HG02798 (cell line): ENCODE measurements around the gene DKK3.
"Not testable (repeated sequence)": the region's sequence is repeated elsewhere in the genome, so short reads cannot be mapped to it uniquely, and the experiment has no call there.

ENCODE experiments used
- ATAC-seq: cut with Tn5 transposase; IDR thresholded peaks from one replicate; pipeline ENCODE4 v1.9.1; 2021; ENCODE audit warnings: mild to moderate bottlenecking; ENCODE audit not compliant: unreplicated experiment, poor library complexity

Gene DKK3

GRCh38 chr11:12007769-12008737, at the start of gene DKK3:
Gene DKK3, minus strand, starts transcription at chr11:12008626. Its CDS starts 44 bp downstream, at chr11:12008582.
- ATAC-seq = no peak

DNA sequence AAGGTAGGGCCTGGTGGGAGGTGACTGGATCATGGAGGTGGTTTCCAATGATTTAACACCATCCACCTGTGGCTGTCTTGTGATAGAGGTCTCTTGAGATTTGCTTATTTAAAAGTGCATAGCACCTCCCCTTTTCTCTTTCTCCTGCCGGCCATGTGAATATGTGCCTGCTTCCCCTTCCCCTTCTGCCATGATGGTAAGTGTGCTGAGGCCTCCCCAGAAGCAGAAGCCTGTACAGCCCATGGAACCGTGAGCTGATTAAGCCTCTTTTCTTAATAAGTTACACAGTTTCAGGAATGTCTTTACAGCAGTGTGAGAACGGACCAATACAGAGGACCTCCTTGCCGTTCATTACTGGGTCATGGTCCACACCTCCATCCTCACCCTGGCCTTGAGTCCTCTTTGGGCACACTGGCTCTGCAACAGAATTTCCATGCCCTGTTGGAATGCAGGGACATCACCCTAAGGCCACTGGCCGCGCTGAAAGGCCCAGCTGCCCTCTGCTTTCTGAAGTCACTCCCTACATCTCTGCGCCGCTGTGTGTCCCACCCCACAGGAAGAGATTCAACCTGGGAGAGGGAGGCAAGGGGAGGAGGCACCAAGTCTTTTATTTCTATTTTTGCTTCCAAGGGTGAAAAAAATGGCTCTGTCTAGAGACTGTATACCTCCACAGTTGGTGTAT, 49.0 kb upstream of the DKK3 start:
- ATAC-seq = no peak

DNA sequence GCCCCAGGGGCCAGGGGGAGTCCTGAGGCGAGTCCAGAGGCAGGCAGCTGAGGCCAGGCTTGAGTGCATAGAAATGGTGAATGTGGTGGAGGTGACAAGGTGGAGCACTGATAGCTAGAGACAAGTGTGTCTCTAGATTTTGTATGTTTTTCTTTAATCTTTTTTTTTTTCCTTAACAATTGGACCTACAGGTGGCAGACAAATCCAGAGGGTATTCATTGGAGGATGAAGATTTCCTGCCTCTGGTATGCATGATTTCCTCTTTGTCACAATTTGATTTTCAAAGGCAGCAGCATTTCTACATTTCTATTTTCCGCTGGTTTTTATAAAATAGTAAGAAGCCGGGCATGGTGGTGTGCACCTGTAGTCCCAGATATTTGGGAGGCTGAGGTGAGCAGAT, 47.7 kb upstream of the DKK3 start:
- ATAC-seq = no peak

DNA sequence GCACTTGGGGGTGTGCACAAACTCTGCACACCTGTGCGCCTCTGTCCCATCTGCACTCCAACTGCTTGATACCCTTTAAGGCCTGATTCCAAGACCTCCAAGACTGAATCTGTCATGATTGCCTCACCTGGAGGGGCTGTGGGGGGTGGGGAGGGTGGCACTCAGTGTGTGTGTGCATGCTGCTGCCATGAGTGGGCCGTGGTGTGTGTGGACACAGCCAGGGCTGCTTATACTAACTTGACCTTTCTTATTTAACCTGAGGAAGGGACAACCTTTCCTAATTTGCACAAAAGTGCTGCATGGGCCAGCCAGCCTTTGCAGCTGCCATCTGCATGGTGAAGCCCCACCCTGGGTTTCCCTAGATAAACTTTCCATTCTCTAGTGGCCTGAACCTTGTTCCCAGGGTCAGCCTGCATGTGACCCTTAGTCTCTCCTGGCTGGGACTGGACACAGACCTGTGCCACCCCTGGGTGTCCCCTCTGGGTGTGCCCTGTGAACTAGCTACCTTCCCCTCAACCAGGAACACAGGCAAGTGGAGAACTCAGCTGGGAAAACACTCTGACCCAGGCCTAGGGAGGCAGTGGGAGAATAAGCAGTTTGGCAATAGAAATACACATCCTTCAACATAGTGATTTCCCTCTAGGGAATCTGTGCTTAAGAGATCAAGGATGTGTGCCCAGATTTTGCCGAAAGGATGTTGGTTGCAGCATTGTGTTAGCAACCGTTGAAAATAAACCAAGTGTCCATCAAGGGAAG, 45.4 kb upstream of the DKK3 start:
- no peak for ATAC-seq

DNA sequence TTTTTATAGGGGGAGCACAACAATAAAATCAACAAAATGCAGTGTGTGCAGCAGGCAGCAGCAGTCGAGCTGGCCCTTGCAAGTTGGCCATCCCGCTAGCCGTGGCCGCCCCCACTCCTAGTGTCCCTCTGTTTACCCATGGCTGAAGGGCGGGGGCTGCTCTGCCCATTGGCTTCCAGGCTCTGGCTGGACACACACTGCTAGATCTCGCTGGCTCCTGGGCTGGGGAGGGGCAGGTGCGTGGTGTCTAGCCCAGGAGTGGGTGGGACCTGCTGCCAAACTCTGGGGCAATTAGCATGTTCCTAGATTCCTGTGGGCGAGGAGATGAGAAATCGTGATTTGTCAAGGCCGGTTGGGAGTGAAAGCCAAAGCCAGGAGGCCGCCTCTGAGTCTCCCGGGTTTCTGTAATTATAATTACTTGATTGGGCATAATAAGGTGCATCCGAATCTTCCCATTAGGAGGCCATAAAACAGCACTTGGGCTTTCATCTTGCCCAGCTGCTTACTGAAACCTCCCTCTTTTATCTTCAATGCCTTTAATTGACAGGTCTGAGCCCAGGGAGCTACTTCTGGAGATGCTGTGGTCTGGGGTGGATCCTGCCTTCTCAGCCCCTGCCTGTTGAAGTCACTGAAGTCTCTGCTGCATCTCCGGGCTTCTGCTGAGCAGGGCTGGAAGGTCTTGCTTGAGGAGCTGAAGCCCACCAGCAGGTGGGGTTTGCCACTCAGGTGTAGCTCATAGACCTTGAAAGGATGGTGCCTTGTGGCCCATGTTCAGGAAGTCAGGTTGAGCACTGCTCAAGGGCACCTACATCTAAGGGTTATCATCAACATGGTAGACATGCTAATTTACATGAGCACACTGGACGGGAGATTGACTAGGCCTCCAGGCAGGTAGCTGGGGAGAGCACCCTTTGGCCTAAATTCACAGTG, 44.5 kb upstream of the DKK3 start:
- ATAC-seq = no peak

DNA sequence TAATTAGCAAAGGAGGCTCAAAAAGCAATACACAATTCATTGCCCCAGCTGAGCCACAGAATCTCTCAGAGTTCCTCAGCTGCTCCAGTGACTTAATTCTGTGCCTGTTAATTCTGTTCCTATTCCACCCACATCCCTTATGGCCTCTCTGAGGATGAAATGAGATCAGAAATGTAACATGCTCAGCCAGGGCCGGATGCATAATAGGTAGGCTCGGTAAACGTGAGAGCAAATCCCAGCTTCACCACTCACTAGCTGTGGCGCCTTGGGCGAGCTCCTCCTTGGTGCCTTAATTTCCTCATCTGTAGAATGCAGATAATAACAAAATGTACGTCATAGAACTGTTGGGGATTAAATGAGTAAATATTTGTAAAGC, 42.8 kb upstream of the DKK3 start:
- ATAC-seq = no peak

DNA sequence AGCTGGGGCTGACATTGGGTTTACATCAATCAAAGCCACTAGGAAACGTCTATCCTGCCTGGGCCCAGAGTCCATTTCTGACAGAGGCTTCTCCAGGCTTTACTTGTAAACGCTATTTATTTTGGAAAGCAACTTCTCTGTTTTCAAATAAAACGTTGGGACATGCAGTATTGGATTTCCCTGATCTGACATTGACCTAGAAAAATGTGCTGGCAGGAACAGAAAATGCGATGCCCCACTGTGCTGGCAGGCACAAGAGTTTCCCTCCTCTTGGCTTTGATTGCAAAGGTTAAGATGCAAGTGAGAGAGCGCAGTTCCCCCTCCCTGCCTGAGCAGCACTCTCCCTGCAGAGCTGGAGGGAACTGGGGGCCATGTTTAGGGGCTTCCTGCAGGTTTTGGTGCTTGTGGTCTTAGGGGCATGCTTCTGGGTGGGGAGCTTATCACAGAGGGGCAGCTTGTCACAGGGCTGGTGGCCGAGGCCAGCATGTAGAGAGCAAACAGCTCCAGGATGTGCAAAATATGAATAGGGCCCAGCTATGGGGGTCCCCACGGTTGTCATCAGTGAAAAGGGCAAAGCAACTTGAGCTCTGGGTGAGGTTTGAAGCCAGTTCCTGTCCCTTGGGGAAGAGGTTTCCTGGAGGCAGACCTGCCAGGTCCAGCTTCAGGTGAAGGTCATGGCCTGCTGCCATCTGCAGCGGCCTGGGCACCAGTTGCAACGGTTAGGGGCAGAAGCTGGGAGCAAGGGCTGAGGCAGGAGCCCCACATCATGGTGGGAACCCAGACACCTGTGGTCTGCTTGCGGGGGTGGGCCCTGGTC, 42.3 kb upstream of the DKK3 start:
- ATAC-seq = no peak

GRCh38 chr11:12048936-12049790, 40.7 kb upstream of the DKK3 start:
- no peak for ATAC-seq

GRCh38 chr11:12046636-12047236, 38.3 kb upstream of the DKK3 start:
- no peak for ATAC-seq

DNA sequence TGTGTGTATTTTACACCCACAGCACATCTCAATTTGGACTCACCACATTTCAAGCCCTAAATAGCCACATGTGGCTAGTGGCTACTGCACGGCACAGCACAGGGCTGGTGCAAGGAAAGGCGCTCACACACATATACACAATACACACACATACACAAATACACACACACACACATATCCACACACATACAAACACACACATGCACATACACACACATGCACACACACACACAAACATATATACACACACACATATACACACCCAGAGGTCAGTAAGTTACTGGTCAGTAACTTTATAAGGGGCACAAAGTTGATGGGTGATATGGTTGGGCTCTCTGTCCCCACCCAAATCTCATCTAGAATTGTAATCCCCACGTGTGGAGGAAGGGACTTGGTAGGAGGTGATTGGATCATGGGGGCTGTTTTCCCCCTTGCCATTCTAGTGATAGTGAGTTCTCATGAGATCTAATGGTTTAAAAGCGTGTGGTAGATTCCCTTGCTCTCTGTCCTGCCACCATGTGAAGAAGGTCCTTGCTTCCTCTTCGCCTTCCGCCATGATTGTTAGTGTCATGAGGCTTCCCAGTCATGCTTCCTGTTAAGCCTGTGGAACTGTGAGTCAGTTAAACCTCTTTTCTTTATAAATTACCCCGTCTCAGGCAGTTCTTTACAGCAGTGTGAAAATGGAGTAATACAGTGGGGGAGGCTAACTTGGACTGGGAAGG, 37.6 kb upstream of the DKK3 start:
- no peak for ATAC-seq

- no peak for ATAC-seq
Observed at GRCh38 chr11:12044799-12045198, 36.4 kb upstream of the DKK3 start.

DNA sequence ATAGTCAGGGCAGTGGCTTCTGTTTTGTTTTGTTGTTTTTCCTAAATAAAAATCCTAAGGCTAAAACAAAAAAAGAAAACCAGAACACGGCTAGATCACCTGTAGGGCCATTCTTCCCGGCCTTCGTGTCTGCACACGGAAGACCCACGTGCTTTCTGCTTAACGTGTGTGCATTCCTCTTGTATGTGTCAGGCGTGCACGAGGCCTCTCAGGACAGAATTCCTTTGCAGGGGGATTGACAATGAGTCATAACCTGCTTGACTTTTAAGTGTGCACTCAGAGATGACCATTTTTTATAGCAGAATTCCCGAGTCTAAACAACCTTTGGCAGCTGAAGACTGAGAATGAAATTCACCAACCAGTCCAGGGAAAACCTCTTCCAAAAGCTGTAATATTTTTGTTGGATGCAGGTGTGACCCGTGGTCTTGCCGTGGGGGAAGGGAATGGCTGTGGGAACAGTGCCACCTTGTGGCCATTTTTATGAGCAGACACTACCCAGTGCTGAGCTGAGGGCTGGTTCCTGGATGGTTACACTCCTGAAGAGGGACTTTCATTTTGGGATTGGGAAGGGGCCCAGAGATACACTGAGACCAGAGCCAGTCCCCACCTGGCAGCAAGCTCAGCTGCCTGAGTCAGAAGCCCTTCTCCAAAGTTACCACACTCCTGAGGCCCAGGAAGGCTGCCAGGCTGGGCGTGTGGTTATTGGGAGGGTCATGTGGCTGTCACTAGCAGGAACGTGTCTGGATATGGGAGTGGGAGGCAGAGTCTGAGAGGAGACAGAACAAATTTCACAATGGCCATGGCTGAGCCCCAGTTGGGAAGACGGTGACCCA, 35.7 kb upstream of the DKK3 start:
- peak; percentile 76 for ATAC-seq

GRCh38 chr11:12043221-12043620, 34.8 kb upstream of the DKK3 start:
- no peak for ATAC-seq

GRCh38 chr11:12042215-12042676, 33.8 kb upstream of the DKK3 start:
- ATAC-seq = no peak

- not testable (repeated sequence) for ATAC-seq
Observed at GRCh38 chr11:12040719-12041118, 32.3 kb upstream of the DKK3 start.

DNA sequence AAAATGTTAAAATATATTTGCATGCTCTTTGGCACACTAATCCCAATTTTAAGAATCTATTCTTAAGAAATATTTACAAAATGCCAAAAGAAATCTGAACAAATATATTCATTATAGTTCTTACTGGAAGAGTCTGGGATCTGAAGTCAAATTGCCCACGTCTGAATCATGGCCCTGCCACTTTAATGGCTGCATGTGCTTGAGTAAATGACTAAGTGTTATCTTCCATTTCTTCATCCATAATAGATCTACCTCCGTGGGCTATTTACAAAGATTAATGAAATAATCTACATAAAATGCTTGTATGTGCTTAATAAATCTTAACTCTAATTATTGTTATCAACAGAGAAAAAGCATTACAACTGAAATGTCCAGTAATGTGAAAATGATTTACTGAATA, 24.5 kb upstream of the DKK3 start:
- ATAC-seq = no peak
